HEK293T (cell line): ENCODE results near the gene CCDC63.

Experiments used
- ARNT ChIP-seq: fragments of 450-650 bp; IDR thresholded peaks from 2 replicates; pipeline ENCODE4 v1.6.1; 2017; ENCODE audit warnings: mild to moderate bottlenecking
- BHLHE40 ChIP-seq: fragments of 450-650 bp; IDR thresholded peaks from 2 replicates; pipeline ENCODE4 v1.6.1; 2016; ENCODE audit warnings: mild to moderate bottlenecking, moderate library complexity, borderline replicate concordance
- CTBP1 ChIP-seq: fragments of 450-650 bp; IDR thresholded peaks from 2 replicates; pipeline ENCODE4 v1.6.1; 2016; ENCODE audit warnings: borderline replicate concordance
- ELF4 ChIP-seq: fragments of 450-650 bp; IDR thresholded peaks from 2 replicates; pipeline ENCODE4 v1.6.1; 2017; ENCODE audit warnings: antibody characterized with exemption
- FOXK2 ChIP-seq: fragments of 450-650 bp; IDR thresholded peaks from 2 replicates; pipeline ENCODE4 v1.6.1; 2016; ENCODE audit warnings: mild to moderate bottlenecking
- FOXM1 ChIP-seq: fragments of 450-650 bp; IDR thresholded peaks from 2 replicates; pipeline ENCODE4 v1.6.1; 2017; ENCODE audit warnings: mild to moderate bottlenecking, borderline replicate concordance
- HDGF ChIP-seq: fragments of 450-650 bp; IDR thresholded peaks from 2 replicates; pipeline ENCODE4 v1.6.1; 2017; ENCODE audit warnings: antibody characterized with exemption, borderline replicate concordance
- L3MBTL2 ChIP-seq: fragments of 450-650 bp; conservative IDR thresholded peaks from 2 replicates; pipeline ENCODE4 v1.6.1; 2016; ENCODE audit warnings: mild to moderate bottlenecking
- LEF1 ChIP-seq: fragments of 450-650 bp; IDR thresholded peaks from 2 replicates; pipeline ENCODE4 v1.6.1; 2017; ENCODE audit warnings: mild to moderate bottlenecking, borderline replicate concordance
- NFRKB ChIP-seq: fragments of 450-650 bp; IDR thresholded peaks from 2 replicates; pipeline ENCODE4 v1.6.1; 2016; ENCODE audit warnings: mild to moderate bottlenecking, moderate library complexity
- SP1 ChIP-seq: fragments of 450-650 bp; IDR thresholded peaks from 2 replicates; pipeline ENCODE4 v1.6.1; 2017
- SUZ12 ChIP-seq: fragments of 450-650 bp; IDR thresholded peaks from 2 replicates; pipeline ENCODE4 v1.6.1; 2016; ENCODE audit warnings: mild to moderate bottlenecking
- TARDBP ChIP-seq: fragments of 450-650 bp; IDR thresholded peaks from 2 replicates; pipeline ENCODE4 v1.6.1; 2016

- TF ChIP-seq HDGF, result no peak
- no peak for TF ChIP-seq SUZ12
- no peak for TF ChIP-seq FOXM1
- no peak for TF ChIP-seq SP1
- no peak for TF ChIP-seq BHLHE40
- no peak for TF ChIP-seq ARNT
- TF ChIP-seq CTBP1, result no peak
- TF ChIP-seq LEF1, result no peak
- TF ChIP-seq FOXK2, result no peak
- no peak for TF ChIP-seq TARDBP
- TF ChIP-seq NFRKB, result no peak
- no peak for TF ChIP-seq L3MBTL2
- TF ChIP-seq ELF4, result no peak
Measured at GRCh38 chr12:110923692-110924334, 77.0 kb downstream of the CCDC63 start.
